ENCODE data around the gene EFEMP2. TPM values are rescaled to one million over a fixed set of nuclear protein-coding genes. Genes with fewer than 3 reads are reported as not detected.

EFEMP2 gene
- total and polyA plus RNA-seq, 10 of the 15 experiments (the other 5 are each of a cell fraction or from before 2014, with no cell fraction given): 0.24 to 13.2 (median 1.3) TPM; not detected in 1

- ChIA-PET POLR2A (interaction anchor here (0.6 to 1.5 kb wide), 6 partner anchors 8 to 61 kb away, joined by 3 to 5 read pairs (median 4); partner anchors contain the start of genes CCDC85B, FIBP and MUS81), RAD21 (ENCODE audit: unreplicated experiment) (interaction anchor here (0.7 to 1.8 kb wide), 2 partner anchors 12 to 30 kb away, joined by 3 to 5 read pairs; partner anchors contain the start of gene CCDC85B), SMC1A (ENCODE audit: uncharacterized antibody, unreplicated experiment) (interaction anchor here (0.7 to 1.2 kb wide), 2 partner anchors 31 to 143 kb away, joined by 3 read pairs; no protein-coding TSS in a partner anchor), CTCF (interaction anchor here (0.9 kb wide), 1 partner anchor 31 kb away, joined by 3 read pairs; the partner anchor contains the start of gene CCDC85B)
- Histone ChIP-seq H3K27ac (ENCODE audit: control insufficient read depth, insufficient read depth) (peak overlapping the region; percentile 51), H3K4me1 (ENCODE audit: control insufficient read depth, insufficient read depth, low read length) (peaks cover 22% of the 10 kb centered on the region), H3K79me2 (ENCODE audit: control insufficient read depth, insufficient read depth, low read length) (peaks cover 34% of the 10 kb centered on the region), H3K4me3 (peak overlapping the region; percentile 81), H3K27me3 (replicated peaks in 1 of 2; ENCODE audit: control insufficient read depth in 2 of 2, insufficient read depth in 2 of 2, low read length in 1 of 2) (no peaks in the 10 kb centered on the region), H3K9ac (ENCODE audit: control insufficient read depth, insufficient read depth, low read length) (peak overlapping the region; percentile 68), H3K9me3 (replicated peaks; ENCODE audit: control insufficient read depth, insufficient read depth, low read length) (no peaks in the 10 kb centered on the region), H3K36me3 (ENCODE audit: control insufficient read depth in 2 of 2, insufficient read depth in 2 of 2, low read length in 1 of 2) (peaks cover 0 to 2% of the 10 kb centered on the region in 2 experiments; a peak in 3 of 4 replicates), H2AFZ (ENCODE audit: control insufficient read depth, low read depth, low read length) (no peak overlapping the region), H4K20me1 (ENCODE audit: control insufficient read depth, insufficient read depth) (no peaks in the 10 kb centered on the region), H3K4me2 (ENCODE audit: control insufficient read depth, insufficient read depth) (peak overlapping the region; percentile 95)
- intact Hi-C loops (cut with micrococcal nuclease; ENCODE audit: unreplicated experiment) (no loop called here), in situ Hi-C loops (cut with MboI) (no loop called here)
- no TSS peak for BruUV-seq (replicated peaks)
- 69% methylated on average over 14 of the region's 15 CpGs for WGBS (ENCODE audit: insufficient coverage, insufficient replicate concordance, low lambda C conversion rate, missing lambda C conversion rate)
- no peak for ATAC-seq
- no peak for FAIRE-seq
- TF ChIP-seq MLLT1 (IDR thresholded peaks at IDR 0.05) (0 out of 2 replicates have a peak, but pooled peaks have one; percentile 17), HDAC2 (IDR thresholded peaks at IDR 0.05) (no peak)
- no peak for DNase-seq (ENCODE audit: low read depth, low spot score)
Measured at GRCh38 chr11:65920372-65920802, 47.8 kb upstream of the EFEMP2 start.

Data from GM12878 (cell line).